HG03442 (cell line): ENCODE measurements around the gene MRPL54.

Source experiments
- ATAC-seq: cut with Tn5 transposase; IDR thresholded peaks from one replicate; pipeline ENCODE4 v1.9.1; 2021; ENCODE audit warnings: mild to moderate bottlenecking, moderate library complexity; ENCODE audit not compliant: unreplicated experiment

MRPL54 gene

DNA sequence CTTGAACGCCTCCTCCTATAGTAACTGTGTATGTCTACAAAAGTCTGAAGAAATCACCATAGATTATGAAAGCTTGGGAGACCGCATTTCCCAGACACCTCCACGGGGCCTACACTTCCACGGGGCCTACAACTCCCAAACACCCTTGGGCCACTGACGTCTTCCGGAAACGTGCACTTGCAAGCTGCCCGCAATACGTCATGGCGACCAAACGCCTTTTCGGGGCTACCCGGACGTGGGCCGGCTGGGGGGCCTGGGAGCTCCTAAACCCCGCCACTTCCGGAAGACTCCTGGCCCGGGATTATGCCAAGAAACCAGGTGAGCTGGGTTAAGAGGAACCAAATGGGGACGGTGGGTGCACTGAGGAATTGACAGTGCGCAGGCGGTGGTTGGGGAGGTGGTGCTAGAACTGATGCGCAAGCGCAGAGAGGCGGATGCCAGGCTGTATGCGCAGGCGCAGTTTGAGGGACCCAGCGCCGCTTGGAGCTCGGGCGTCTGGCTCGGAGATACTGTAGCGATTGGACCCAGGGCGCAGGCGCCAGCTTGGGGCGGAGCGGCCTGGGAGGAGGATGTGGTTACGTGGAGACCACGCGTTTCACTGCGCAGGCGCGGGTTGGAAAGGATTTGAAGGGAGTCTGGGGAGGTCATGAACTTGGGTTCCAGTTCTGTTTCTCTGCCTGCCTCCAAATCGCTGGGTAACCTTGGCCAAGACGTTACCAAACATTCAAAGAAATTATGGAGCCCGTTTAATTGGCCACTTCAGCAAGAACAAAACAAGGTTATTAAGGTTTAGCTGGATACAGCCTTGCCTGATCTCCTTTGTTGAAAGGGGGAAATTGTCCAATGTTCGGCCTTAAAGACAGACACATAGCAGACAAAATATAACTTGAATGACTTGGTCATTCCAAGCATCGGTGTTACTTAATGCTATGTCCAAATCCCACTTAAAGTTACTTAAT, at the start of gene MRPL54:
MRPL54 (plus strand) TSS at position 182 of the 959 bp plus-strand sequence; CDS start at position 201, 19 bp downstream.
- peak; percentile 67 for ATAC-seq

DNA sequence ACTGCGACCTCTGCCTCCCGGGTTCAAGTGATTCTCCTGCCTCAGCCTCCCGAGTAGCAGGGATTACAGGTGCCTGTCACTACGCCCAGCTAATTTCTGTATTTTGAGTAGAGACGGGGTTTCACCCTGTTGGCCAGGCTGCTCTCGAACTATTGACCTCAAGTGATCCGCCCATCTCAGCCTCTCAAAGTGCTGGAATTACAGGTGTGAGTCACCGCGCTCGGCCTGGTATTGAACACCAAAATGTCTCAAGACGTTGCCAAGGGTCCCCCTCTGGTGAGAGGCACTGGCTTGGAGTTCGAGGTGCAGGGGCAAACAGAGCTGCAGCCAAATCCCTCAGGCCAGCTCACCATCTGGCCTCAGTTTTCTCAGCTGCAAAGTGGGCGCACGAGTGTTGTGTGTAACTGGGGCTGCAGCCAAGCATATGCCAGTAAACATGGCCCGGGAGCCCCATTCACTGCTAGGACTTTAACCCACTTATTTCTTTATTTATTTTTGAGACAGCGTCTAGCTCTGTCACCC, 46.3 kb upstream of the MRPL54 start:
- no peak for ATAC-seq

DNA sequence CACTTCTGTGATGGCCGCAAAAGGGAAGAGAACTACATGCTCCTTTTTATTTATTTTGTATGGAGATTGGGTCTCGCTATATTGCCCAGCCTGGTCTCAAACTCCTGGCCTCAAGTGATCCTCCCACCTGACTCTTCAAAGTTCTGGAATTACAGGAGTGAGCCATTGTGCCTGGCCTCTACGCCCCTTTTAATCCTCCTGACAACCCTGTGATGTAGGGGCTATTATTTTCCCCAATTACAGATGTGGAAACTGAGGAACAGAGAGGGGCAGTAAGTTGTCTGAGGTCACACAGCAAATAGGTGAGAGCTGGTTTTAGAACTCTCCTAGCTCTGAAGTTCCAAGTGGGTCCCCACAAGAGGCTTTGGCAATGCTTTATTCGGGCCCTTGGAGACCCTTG, 42.6 kb upstream of the MRPL54 start:
- no peak for ATAC-seq

DNA sequence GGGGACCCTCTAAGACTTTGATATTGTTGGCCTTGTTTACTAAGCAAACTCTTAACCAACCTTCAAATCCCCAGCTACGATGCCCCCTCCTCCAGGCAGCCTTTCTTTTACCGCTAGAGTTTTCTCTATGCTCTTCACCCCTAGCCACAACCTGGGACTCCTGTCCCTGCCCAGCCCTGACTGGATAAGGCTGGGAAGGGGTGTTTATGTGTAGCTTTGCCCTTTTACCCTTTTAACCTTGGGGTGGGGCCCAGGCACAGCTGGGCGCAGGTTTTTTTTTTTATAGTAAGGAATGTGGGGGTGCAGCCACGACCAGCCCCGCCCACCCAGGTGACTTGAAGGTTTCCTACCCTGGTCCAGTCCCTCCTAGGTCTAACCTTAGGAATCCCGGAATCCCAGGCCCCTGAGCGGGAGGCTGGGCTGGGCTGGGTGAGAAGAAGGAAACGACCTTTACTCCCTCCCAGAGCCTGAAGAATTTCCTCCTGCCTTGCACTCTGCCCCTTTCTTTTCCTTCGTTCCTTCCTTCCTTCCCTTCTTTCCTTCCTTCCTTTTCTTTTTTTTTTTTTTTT, 42.0 kb upstream of the MRPL54 start:
- ATAC-seq = no peak

DNA sequence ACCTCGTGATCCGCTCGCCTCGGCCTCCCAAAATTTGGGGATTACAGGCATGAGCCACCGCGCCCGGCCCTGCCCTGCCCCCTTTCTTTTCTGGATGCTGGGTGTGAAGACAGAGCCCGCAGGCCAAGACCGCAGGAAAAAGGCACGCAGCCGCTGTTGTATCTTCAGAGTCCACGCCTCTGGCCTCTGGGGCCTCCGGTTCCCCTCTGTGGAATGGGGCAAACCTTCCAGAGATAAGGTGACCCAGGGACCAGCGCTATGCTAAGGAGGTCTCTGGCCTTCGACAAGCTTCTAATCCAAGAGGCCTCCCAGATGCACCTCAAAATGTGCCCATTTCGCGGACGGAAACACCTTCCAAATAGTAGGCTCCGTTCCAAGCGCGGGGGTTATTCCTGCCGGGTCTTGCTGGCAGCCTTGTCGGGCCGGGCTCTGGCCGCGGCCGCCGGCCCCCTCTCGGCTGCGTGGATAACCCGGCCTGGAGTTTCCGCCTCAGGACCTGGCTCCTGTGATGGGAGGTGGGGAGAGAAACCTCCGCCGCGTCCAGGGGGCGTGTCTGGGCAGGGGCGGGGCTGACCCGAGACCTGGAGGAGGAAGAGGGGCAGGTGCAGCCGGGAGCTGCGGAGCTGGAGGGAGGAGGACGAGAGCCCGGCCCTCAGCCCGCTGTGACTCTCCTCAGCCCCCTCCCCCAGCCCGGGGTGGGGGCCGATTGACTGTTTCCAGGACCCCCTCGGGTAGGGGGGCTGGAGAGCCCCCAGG, 41.2 kb upstream of the MRPL54 start:
- no peak for ATAC-seq

DNA sequence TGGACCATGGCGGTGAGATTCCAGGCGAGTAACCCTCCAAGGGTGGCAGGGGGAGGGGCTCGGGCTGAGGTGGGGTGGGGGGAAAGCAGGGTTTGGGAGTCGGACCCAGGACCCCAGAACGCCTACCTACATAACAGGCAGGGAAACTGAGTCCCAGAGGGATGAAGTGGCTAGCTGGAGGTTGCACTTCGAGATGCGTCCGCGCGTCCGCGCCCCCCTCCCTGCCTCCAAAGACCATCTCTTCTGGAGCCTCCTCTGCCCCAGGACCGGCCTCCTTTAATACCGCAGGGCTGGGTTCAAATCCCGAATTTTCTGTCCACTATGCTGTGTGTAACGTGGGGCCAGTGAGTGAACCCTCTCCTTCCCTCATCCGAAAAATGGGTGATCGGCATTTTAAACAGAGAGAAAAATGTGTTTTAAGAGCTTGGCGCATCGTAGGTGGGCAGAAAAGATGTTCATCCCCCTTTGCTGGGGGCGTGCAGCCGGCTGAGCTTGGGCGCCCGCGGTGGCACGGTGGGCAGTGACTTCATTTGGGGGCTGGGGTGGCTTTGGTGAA, 40.5 kb upstream of the MRPL54 start:
- ATAC-seq = no peak

GRCh38 chr19:3722443-3723109, 39.9 kb upstream of the MRPL54 start:
- no peak for ATAC-seq

DNA sequence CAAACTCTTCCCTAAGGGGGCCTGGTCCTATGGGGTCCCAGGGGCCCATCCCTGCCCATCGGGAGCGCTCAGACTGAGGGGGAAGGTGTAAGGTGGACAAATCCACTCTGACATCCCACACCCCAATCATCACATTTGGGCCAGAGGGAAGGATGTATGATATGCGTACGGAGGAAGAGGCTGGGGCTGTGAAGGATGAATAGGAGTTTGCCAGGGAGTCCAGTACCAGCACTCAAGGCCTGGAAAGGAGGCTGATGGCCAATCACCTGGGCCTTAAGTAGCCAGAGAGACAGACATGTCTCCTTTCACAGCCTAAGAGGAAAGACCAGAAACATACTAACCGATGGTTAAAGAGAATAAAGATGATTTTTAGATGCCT, 39.4 kb upstream of the MRPL54 start:
- no peak for ATAC-seq

DNA sequence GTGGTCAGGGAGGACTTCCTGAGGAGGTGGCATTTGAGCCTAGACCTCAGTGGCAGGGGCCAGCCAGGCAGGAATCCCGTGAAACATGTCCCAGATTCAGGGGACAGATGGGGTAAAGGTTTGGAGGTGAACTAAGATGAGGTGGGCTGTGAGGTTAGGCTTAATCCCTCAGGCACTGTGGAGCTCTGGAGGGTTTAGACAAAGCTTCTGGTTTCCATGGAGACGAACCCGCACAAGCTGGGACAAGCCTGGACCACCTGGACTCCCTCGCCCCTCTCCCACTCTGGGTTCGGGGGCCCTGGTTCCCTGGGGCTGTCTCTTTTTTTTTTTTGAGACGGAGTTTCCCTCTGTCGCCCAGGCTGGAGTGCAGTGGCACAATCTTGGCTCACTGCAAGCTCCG, 38.6 kb upstream of the MRPL54 start:
- no peak for ATAC-seq

DNA sequence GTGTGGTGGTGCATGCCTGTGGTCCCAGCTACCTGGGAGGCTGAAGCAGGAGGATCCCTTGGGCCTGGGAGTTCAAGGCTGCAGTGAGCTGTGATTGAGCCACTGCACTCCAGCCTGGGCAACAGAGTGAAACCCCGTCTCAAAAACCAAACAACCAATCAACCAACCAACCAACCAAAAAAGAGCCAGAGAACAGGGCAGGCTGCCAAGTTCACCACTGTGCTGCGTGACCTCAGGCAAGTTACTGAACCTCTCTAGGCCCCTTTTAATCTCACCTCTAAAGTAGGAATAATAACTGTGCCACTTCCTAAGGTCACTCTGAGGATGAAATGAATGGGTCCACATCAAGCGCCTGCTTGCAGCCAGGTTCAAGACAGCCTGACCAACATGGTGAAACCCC, 37.4 kb upstream of the MRPL54 start:
- no peak for ATAC-seq

DNA sequence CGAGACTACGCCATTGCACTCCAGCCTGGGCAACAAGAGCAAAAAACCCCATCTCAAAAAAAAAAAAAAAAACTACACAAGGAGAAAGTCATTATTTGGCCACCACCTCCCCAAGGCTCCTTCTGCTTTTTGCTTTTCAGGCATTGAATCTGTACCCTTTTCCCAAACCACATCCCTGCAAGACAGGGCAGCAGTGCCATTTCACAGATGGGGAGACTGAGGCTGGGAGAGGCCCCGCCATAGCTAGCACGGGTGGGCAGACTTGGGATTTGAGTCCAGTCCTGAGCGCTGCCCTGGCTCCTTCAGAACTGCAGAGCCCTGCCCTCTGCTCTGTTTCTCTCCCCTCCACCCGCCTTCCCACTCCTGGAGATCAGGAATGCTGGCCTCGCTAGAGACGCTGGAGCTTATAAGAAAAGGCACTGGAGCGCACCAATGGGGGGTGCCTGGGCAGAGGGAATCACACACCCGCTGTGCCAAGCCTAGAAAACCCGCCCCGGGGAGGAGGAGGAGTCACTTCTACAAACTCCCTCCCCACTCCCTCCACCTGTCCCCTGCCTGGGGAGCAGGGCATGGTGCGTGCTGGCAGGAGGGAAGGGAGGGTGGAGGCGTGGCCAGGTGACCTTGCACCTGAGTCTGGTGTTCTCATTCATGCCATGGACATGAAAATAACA, 36.7 kb upstream of the MRPL54 start:
- no peak for ATAC-seq

DNA sequence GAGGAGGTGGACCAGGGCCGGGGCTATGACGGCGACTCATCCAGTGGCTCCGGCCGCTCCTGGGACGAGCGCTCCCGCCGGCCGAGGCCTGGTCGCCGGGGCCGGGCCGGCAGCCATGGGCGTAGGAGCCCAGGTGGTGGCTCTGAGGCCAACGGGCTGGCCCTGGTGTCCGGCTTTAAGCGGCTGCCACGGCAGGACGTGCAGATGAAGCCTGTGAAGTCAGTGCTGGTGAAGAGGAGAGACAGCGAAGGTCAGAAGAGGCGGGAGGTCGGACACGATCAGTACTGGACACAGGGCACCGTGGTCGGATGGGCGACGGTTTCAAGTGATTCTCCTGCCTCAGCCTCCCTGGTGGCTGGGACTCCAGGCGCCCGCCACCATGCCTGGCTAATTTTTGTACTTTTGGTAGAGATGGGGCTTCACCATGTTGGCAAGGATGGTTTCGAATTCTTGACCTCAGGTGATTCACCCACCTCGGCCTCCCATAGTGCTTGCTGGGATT, 32.0 kb upstream of the MRPL54 start:
- no peak for ATAC-seq

- no peak for ATAC-seq
These were observed 30.4 kb upstream of the MRPL54 start for GRCh38 chr19:3732108-3732507.

- no peak for ATAC-seq
These were observed 28.8 kb upstream of the MRPL54 start for GRCh38 chr19:3733549-3734309.

- ATAC-seq = no peak
These were observed 28.2 kb upstream of the MRPL54 start for GRCh38 chr19:3734310-3734600.

DNA sequence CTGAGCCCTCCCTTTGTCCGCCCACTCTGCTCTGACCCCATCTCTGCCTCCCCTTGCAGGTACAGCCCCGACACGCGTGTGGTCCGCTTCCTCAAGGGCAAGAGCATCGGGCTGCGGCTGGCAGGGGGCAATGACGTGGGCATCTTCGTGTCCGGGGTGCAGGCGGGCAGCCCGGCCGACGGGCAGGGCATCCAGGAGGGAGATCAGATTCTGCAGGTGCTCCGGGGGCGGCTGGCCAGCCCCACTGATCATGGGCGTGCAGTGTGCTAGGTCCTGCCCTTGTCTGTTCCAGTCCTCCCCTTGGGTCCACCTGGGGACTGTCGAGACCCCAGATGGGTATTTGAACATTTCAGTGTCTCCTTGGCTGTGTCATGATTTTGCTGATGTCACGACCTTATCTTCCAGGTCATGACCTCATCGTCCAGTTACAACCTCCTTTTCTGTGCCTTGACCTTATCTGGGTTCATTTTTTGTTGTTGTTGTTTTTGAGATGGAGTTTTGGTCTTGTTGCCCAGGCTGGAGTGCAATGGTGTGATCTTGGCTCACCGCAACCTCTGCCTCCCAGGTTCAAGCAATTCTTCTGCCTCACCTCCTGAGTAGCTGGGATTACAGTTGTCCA, 26.3 kb upstream of the MRPL54 start:
- no peak for ATAC-seq

DNA sequence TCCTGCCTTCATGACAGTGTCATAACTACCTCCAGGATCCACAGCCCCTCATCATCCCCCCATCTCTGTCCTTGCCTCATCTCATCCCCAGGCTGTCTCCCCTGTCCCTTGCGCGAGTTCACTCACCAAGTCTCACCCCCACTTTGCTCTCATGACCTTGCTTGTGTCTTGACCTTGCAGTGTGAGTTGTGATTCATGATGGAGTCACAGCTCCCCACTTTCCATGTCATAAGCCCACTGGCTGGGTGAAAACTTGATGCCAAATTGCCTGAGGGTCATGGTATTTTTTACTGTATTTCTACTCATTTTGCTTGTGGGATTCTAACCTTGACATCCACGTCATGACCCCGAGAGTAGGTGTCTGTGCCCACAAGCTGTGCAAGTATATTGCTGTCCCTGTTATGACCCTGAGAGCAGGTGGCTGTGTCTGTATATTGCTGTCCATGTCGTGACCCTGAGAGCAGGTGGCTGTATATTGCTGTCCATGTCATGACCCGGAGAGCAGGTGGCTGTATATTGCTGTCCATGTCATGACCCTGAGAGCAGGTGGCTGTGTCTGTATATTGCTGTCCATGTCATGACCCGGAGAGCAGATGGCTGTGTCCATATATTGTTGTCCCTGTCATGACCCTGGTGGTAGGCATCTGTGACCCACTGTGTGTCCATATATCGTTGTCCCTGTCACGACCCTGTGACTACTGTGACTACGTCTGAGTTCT, 24.8 kb upstream of the MRPL54 start:
- no peak for ATAC-seq
